ENCODE data around the gene SEPTIN10.

GRCh38 chr2:109615637-109616144 lies 1.9 kb upstream of the SEPTIN10 start:
- TF ChIP-seq CREB1 (CRISPR knock-in tag; IDR thresholded peaks at IDR 0.05; ENCODE audit: low read depth) (no peak), JUNB (IDR thresholded peaks at IDR 0.05; ENCODE audit: unreplicated experiment) (no peak), POLR2AphosphoS5 (IDR thresholded peaks at IDR 0.05; ENCODE audit: low read depth) (no peak; the same call in 1 of the 2 replicates), EZH2phosphoT487 (IDR thresholded peaks at IDR 0.05; ENCODE audit: unreplicated experiment) (no peak), ZNF331 (CRISPR knock-in tag; IDR thresholded peaks at IDR 0.05; ENCODE audit: low read depth) (no peak), EZH2 (IDR thresholded peaks at IDR 0.05; ENCODE audit: low read depth, unreplicated experiment) (no peak), STAT1 (IDR thresholded peaks at IDR 0.05; ENCODE audit: unreplicated experiment) (no peak)
- TF ChIP-seq, protein P1, sequence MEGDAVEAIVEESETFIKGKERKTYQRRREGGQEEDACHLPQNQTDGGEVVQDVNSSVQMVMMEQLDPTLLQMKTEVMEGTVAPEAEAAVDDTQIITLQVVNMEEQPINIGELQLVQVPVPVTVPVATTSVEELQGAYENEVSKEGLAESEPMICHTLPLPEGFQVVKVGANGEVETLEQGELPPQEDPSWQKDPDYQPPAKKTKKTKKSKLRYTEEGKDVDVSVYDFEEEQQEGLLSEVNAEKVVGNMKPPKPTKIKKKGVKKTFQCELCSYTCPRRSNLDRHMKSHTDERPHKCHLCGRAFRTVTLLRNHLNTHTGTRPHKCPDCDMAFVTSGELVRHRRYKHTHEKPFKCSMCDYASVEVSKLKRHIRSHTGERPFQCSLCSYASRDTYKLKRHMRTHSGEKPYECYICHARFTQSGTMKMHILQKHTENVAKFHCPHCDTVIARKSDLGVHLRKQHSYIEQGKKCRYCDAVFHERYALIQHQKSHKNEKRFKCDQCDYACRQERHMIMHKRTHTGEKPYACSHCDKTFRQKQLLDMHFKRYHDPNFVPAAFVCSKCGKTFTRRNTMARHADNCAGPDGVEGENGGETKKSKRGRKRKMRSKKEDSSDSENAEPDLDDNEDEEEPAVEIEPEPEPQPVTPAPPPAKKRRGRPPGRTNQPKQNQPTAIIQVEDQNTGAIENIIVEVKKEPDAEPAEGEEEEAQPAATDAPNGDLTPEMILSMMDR (conservative IDR thresholded peaks at IDR 0.05; ENCODE audit: low read depth in 2 of 2) = peak; percentile 30 to 37
